K562 (cell line): Measurements from ENCODE around the gene APOM. TPM values are rescaled to one million over a fixed set of nuclear protein-coding genes. Genes with fewer than 3 reads are reported as not detected.

Source experiments
- EGR1 ChIP-seq: fragments of 450-650 bp; conservative IDR thresholded peaks from 2 replicates; pipeline ENCODE4 v1.6.1; 2017; ENCODE audit warnings: mild to moderate bottlenecking
- ELF2 ChIP-seq: fragments of 250-450 bp; sonication (Bioruptor Pico); IDR thresholded peaks from 2 replicates; pipeline ENCODE4 v1.5.0; 2021; ENCODE audit warnings: mild to moderate bottlenecking
- KLF10 ChIP-seq: fragments of 250-450 bp; sonication (Bioruptor Pico); IDR thresholded peaks from 2 replicates; pipeline ENCODE4 v1.6.1; 2021; ENCODE audit warnings: matching md5 sums
- KLF16 ChIP-seq: IDR thresholded peaks from 2 replicates; pipeline ENCODE4 v1.6.1; 2016; ENCODE audit warnings: antibody characterized with exemption
- NFIC ChIP-seq: fragments of 450-650 bp; IDR thresholded peaks from 2 replicates; pipeline ENCODE4 v1.6.1; 2017; ENCODE audit warnings: mild to moderate bottlenecking, inconsistent platforms
- NFYB ChIP-seq: IDR thresholded peaks from 2 replicates; pipeline ENCODE4 v1.6.1; 2011; ENCODE audit warnings: mild to moderate bottlenecking, moderate library complexity; ENCODE audit not compliant: insufficient read length; ENCODE audit errors: extremely low read depth
- NR4A1 ChIP-seq, 2 experiments: fragments of 250-450 bp in 1 of 2; fragments of 450-650 bp in 1 of 2; sonication (Bioruptor Pico) in 1 of 2; IDR thresholded peaks; 2 replicates each; pipeline versions ENCODE4 v1.4.0 to v1.6.1; 2016 to 2020; ENCODE audit warnings: mild to moderate bottlenecking in 2 of 2, missing compliant biosample characterization in 1 of 2, missing genetic modification characterization in 1 of 2, moderate library complexity in 1 of 2
- RUNX1 ChIP-seq: sonication (generic); IDR thresholded peaks from 2 replicates; pipeline ENCODE4 v1.6.1; 2016; ENCODE audit warnings: antibody characterized with exemption, low read depth
- ZBED1 ChIP-seq: IDR thresholded peaks from 2 replicates; pipeline ENCODE4 v1.6.1; 2014
- ZNF165 ChIP-seq: fragments of 250-450 bp; sonication (Bioruptor Pico); IDR thresholded peaks from 2 replicates; pipeline ENCODE4 v1.4.0; 2020; ENCODE audit warnings: borderline replicate concordance
- ZNF175 ChIP-seq: fragments of 200-800 bp; sonication (Bioruptor generic); IDR thresholded peaks from 2 replicates; pipeline ENCODE4 v1.6.1; 2016; ENCODE audit warnings: low read depth, mild to moderate bottlenecking, missing genetic modification characterization, missing compliant biosample characterization
- ZNF584 ChIP-seq: fragments of 200-800 bp; sonication (Bioruptor generic); IDR thresholded peaks from 2 replicates; pipeline ENCODE4 v1.6.1; 2016; ENCODE audit warnings: low read depth, mild to moderate bottlenecking, missing genetic modification characterization, missing compliant biosample characterization
- ZNF696 ChIP-seq: fragments of 250-450 bp; sonication (Bioruptor Pico); conservative IDR thresholded peaks from 2 replicates; pipeline ENCODE4 v1.4.0; 2020; ENCODE audit warnings: mild to moderate bottlenecking, moderate library complexity
- polyA plus RNA-seq, 8 experiments: library from polyadenylated mRNA; depleted of rRNA in 4 of 8; stranded (reverse) in 5 of 8; unstranded in 3 of 8; fragments of >200 nt; fragmentation: Nextera tagmentation in 2 of 8; fragmentation: Illumina TruSeq in 1 of 8; extraction: Ambion mirVana in 2 of 8; extraction: Trizol in 1 of 8; gene quantifications; 2 replicates each; pipeline versions ENCODE4 v1.2.1 to v1.2.3, GENCODE V29; 2011 to 2014; ENCODE audit warnings: inconsistent platforms in 1 of 8, missing spikeins in 1 of 8
- total RNA-seq, 7 experiments: library from RNA; depleted of rRNA in 6 of 7; stranded (reverse); fragments of >200 nt in 6 of 7; fragmentation: Illumina TruSeq in 2 of 7; extraction: Trizol in 2 of 7; gene quantifications; 2 replicates each; pipeline versions ENCODE4 v1.2.1 to v1.2.3, GENCODE V29; 2011 to 2021; ENCODE audit warnings: low replicate concordance in 1 of 7
- TF ChIP-seq, protein P1 (sequence below), 2 experiments: IDR thresholded peaks in 1 of 2; conservative IDR thresholded peaks in 1 of 2; 2 replicates each; pipeline ENCODE4 v1.6.1; 2016; ENCODE audit warnings: low read depth in 2 of 2, mild to moderate bottlenecking in 1 of 2, missing compliant biosample characterization in 1 of 2, missing genetic modification characterization in 1 of 2, moderate library complexity in 1 of 2

APOM gene
- total and polyA plus RNA-seq, 9 of the 15 experiments (the other 6 are each of a cell fraction or from before 2014, with no cell fraction given) = 5.7 to 24.3 (median 10.4) TPM

DNA sequence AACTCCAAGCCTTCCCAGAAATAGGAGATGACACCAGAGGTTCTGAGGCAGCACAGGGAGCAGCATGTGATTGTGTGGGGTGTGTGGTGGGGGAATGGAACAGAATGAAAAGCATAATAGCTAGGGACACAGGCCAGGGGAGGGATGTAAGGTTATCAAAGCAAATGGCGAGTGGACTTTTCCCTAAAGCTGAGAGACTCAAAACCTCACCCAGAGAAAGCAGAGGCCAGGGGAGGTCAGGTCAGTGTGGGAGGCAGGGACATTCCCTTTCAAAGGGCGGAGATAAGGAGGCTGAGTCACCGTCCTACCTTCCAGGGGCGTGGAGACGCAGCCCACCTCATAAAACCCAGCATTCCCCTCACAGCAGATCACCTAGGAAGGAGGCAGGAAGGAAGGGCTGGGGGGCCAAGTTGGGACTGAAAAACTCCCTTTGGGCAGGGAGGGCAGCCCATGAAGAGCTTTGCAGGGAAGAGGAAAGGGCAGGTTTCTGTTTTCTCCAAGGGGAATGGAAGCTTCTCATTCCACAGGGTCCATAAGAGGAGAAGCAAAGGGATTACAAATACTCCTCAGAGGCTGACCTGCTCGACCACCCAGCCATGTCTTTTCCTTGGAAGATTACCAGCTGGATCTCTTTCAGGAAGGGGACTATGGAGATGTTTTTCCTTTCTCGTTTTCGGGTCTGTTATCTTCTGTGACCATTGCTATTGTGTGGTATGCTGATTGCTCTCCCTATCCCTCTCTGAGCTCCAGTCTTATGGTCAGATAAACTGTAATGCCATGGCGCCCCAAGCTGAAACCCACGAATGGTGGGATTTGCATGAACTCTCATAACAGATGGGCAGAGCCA, 34.8 kb downstream of the APOM start (continued):
- TF ChIP-seq RUNX1 = peak; percentile 76
- peak; percentile 70 for TF ChIP-seq NFIC
- TF ChIP-seq ZBED1 = peak; percentile 75; the same call in 1 of the 2 replicates
- no peak for TF ChIP-seq ZNF175
- peak; percentile 85 for TF ChIP-seq KLF16
- no peak for TF ChIP-seq NFYB
- TF ChIP-seq ZNF165 = no peak
- TF ChIP-seq NR4A1 (CRISPR knock-in tag; IDR thresholded peaks at IDR 0.05) = peak; percentile 69; the same call in 1 of the 2 replicates
- peak; percentile 79 for TF ChIP-seq NR4A1 (tag; IDR thresholded peaks at IDR 0.05)
- TF ChIP-seq, protein P1, sequence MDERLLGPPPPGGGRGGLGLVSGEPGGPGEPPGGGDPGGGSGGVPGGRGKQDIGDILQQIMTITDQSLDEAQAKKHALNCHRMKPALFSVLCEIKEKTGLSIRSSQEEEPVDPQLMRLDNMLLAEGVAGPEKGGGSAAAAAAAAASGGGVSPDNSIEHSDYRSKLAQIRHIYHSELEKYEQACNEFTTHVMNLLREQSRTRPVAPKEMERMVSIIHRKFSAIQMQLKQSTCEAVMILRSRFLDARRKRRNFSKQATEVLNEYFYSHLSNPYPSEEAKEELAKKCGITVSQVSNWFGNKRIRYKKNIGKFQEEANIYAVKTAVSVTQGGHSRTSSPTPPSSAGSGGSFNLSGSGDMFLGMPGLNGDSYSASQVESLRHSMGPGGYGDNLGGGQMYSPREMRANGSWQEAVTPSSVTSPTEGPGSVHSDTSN (CRISPR knock-in tag; IDR thresholded peaks at IDR 0.05; ENCODE audit: low read depth) = no peak
- TF ChIP-seq, protein P1 (tag; conservative IDR thresholded peaks at IDR 0.05; ENCODE audit: low read depth) = 0 out of 2 replicates have a peak, but pooled peaks have one; percentile 28
- no peak for TF ChIP-seq ZNF696 (CRISPR knock-in tag)
- TF ChIP-seq ZNF584 (CRISPR knock-in tag) = peak; percentile 72; the same call in 1 of the 2 replicates
- no peak for TF ChIP-seq ELF2 (CRISPR knock-in tag)
- peak; percentile 95 for TF ChIP-seq EGR1
- TF ChIP-seq KLF10 (CRISPR knock-in tag) = 0 out of 2 replicates have a peak, but pooled peaks have one; percentile 53
